GM12872 (cell line): ENCODE measurements around the gene WIPF1.

Experiments
- CTCF ChIP-seq: IDR thresholded peaks from 3 replicates; pipeline ENCODE4 v1.5.1; 2011; ENCODE audit warnings: low read depth, mild to moderate bottlenecking, low read length, moderate library complexity; ENCODE audit not compliant: insufficient read depth

Gene WIPF1

GRCh38 chr2:174560737-174561136, 36.9 kb downstream of the WIPF1 start:
- no peak for TF ChIP-seq CTCF

GRCh38 chr2:174555998-174556397, 41.6 kb downstream of the WIPF1 start:
- no peak for TF ChIP-seq CTCF

GRCh38 chr2:174554529-174555150, 43.0 kb downstream of the WIPF1 start:
- TF ChIP-seq CTCF = no peak

- no peak for TF ChIP-seq CTCF
These were observed 43.7 kb downstream of the WIPF1 start for GRCh38 chr2:174553811-174554493.

- no peak for TF ChIP-seq CTCF
These were observed 44.7 kb downstream of the WIPF1 start for GRCh38 chr2:174552880-174553279.

GRCh38 chr2:174551697-174552096, 45.9 kb downstream of the WIPF1 start:
- TF ChIP-seq CTCF = no peak

GRCh38 chr2:174546519-174547506, 50.8 kb downstream of the WIPF1 start:
- peak; percentile 69 for TF ChIP-seq CTCF
